Measurements from ENCODE around the gene RARB. TPM values are rescaled to one million over a fixed set of nuclear protein-coding genes. Genes with fewer than 3 reads are reported as not detected.

RARB gene
- total and polyA plus RNA-seq, 9 of the 15 experiments (the other 6 are each of a cell fraction or from before 2014, with no cell fraction given): 0.15 to 1.3 (median 0.27) TPM

DNA sequence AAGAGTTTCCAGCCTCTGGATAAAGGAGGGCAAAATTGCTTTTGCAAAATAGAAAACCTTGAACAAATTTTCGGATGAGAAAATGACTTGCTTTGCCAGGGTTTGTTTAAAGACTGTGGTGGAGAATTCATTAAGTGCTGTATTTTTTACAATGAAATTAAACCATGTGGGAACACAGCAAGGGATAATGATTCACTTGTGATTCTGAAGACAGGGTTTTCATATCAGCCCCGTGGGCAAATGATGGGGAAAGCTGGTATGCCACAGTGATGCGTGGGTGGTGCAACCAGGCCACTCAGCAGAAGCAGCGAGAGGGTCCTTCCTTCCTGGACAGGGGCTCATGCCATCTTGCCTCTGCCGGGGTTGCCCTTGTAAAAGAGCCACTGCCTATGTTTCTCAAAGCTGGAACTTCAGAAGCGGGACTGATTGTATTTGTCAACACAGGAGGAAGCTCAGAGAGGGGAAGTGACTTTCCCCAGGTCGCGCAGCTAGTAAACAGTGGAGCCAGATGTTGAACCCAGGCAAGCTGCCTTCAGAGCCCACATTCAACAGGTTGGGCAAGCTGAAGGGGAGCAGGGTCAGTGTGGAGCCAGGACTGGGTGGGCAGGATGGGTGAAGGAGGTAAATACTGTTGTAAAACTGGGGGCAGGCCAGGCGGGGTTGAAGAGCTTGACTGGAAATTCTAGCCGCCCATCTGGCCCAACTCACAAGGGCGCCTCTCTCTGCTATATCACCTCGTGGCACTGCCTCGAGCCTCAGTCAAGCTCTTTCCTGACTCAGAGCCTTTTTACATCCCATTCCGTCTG lies 157.5 kb downstream of the RARB start:
- H3K4me1 ChIP-seq (replicated peaks in 1 of 2; ENCODE audit: control insufficient read depth in 2 of 2, insufficient read depth in 2 of 2, low read length in 2 of 2): peaks cover 0 to 16% of the 10 kb centered on the region in 2 experiments; a peak in 3 of 5 replicates
- no peak overlapping the region for H3K4me3 ChIP-seq
- H4K20me1 ChIP-seq (replicated peaks; ENCODE audit: control insufficient read depth, insufficient read depth, low read length): 0 out of 2 replicates have a peak, but pooled peaks cover 2% of the 10 kb centered on the region
- in situ Hi-C loops (cut with MboI): no loop called here
- no peaks in the 10 kb centered on the region for H3K9me1 ChIP-seq (ENCODE audit: control insufficient read depth, insufficient read depth, low read length)
- H3K4me2 ChIP-seq (ENCODE audit: insufficient read depth, low read length): no peak overlapping the region
- 14% methylated on average over 14 of the region's 14 CpGs for WGBS (ENCODE audit: insufficient coverage, low coverage, missing lambda C conversion rate)
- ChIA-PET POLR2A (interaction anchor here (0.6 to 0.9 kb wide), 2 partner anchors 8 to 124 kb away, joined by 3 read pairs; no protein-coding TSS in a partner anchor), CTCF (ENCODE audit: low intra/inter-chr PET ratio) (no interaction called here)
- H3K36me3 ChIP-seq (ENCODE audit: control insufficient read depth, insufficient read depth, low read length): no peaks in the 10 kb centered on the region
- FAIRE-seq (no peak), ATAC-seq (no peak), DNase-seq (ENCODE audit: extremely low read depth in 1 of 4, low spot score in 3 of 4) (no peak)
- no peak overlapping the region for H3K27ac ChIP-seq (ENCODE audit: extremely low read depth, low read depth, low read length)
- H3K9me3 ChIP-seq (replicated peaks; ENCODE audit: control insufficient read depth, insufficient read depth, low read depth, low read length): no peaks in the 10 kb centered on the region
- no peak overlapping the region for H3K9ac ChIP-seq (ENCODE audit: insufficient read depth in 1 of 2, low read depth in 2 of 2, low read length in 2 of 2)
- intact Hi-C loops (cut with micrococcal nuclease): no loop called here
- H3K79me2 ChIP-seq (ENCODE audit: control insufficient read depth, insufficient read depth, low read length): no peaks in the 10 kb centered on the region
- no TSS peak for BruUV-seq (replicated peaks)
- peaks cover 22 to 45% of the 10 kb centered on the region in 2 experiments for H3K27me3 ChIP-seq (ENCODE audit: control insufficient read depth in 2 of 2, insufficient read depth in 2 of 2, low read length in 2 of 2)
- no peak overlapping the region for H2AFZ ChIP-seq (ENCODE audit: low read depth, low read length)
- TF ChIP-seq SLC30A9 (CRISPR knock-in tag; IDR thresholded peaks at IDR 0.05) (no peak), MCM3 (IDR thresholded peaks at IDR 0.05) (peak; percentile 72; the same call in 1 of the 2 replicates), ZFP36 (IDR thresholded peaks at IDR 0.05; ENCODE audit: low read depth, low read length, partially characterized antibody) (peak; percentile 23), ZNF778 (CRISPR knock-in tag; IDR thresholded peaks at IDR 0.05) (no peak), EGR1 (conservative IDR thresholded peaks at IDR 0.05) (peak; percentile 42)

DNA sequence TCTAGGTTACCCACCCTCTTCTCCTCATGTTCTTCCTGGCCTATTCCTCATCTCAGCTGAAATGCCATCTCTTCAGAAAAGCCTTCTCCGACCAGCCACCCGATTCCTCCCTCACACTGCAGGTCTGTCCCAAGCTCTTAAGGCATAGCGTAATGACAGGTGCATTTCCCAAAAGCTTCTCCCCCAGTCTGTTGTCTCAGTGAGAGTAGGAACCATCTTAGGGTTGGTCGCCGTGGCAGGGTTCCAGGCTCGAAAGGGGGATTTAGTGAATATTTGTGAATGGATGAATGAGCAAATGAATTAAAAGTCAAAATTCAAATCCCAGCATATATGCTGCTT lies 158.1 kb downstream of the RARB start:
- peaks cover 0 to 16% of the 10 kb centered on the region in 2 experiments; a peak in 3 of 5 replicates for H3K4me1 ChIP-seq (replicated peaks in 1 of 2; ENCODE audit: control insufficient read depth in 2 of 2, insufficient read depth in 2 of 2, low read length in 2 of 2)
- H3K27me3 ChIP-seq (ENCODE audit: control insufficient read depth in 2 of 2, insufficient read depth in 2 of 2, low read length in 2 of 2): peaks cover 19 to 41% of the 10 kb centered on the region in 2 experiments
- H3K9me3 ChIP-seq (replicated peaks; ENCODE audit: control insufficient read depth, insufficient read depth, low read depth, low read length): no peaks in the 10 kb centered on the region
- TF ChIP-seq EZH2 (IDR thresholded peaks at IDR 0.05; ENCODE audit: borderline replicate concordance, low read depth, low read length) (no peak), MNT (conservative IDR thresholded peaks at IDR 0.05) (no peak), NR0B1 (IDR thresholded peaks at IDR 0.05; ENCODE audit: partially characterized antibody) (no peak), ASH1L (IDR thresholded peaks at IDR 0.05; ENCODE audit: borderline replicate concordance, low read depth, partially characterized antibody) (no peak), FOXK1 (CRISPR knock-in tag; IDR thresholded peaks at IDR 0.05; ENCODE audit: borderline replicate concordance) (no peak)
- H3K79me2 ChIP-seq (ENCODE audit: control insufficient read depth, insufficient read depth, low read length): no peaks in the 10 kb centered on the region
- FAIRE-seq (no peak), DNase-seq (ENCODE audit: extremely low read depth in 1 of 4, low spot score in 3 of 4) (no peak), ATAC-seq (no peak)
- BruUV-seq (replicated peaks): no TSS peak
- no peak overlapping the region for H3K4me2 ChIP-seq (ENCODE audit: insufficient read depth, low read length)
- H3K4me3 ChIP-seq: no peak overlapping the region
- ChIA-PET POLR2A (interaction anchor here (0.6 to 0.9 kb wide), 2 partner anchors 8 to 124 kb away, joined by 3 read pairs; no protein-coding TSS in a partner anchor), CTCF (ENCODE audit: low intra/inter-chr PET ratio) (no interaction called here)
- WGBS (ENCODE audit: insufficient coverage, low coverage, missing lambda C conversion rate): 11% methylated on average over 6 of the region's 6 CpGs
- intact Hi-C loops (cut with micrococcal nuclease) (no loop called here), in situ Hi-C loops (cut with MboI) (no loop called here)
- no peak overlapping the region for H3K9ac ChIP-seq (ENCODE audit: insufficient read depth in 1 of 2, low read depth in 2 of 2, low read length in 2 of 2)
- H2AFZ ChIP-seq (ENCODE audit: low read depth, low read length): no peak overlapping the region
- H3K27ac ChIP-seq (ENCODE audit: extremely low read depth, low read depth, low read length): no peak overlapping the region
- H3K9me1 ChIP-seq (ENCODE audit: control insufficient read depth, insufficient read depth, low read length): no peaks in the 10 kb centered on the region
- H4K20me1 ChIP-seq (replicated peaks; ENCODE audit: control insufficient read depth, insufficient read depth, low read length): 0 out of 2 replicates have a peak, but pooled peaks cover 2% of the 10 kb centered on the region
- no peaks in the 10 kb centered on the region for H3K36me3 ChIP-seq (ENCODE audit: control insufficient read depth, insufficient read depth, low read length)

All from K562 (cell line).